ENCODE data around the gene SCRN1. TPM values are rescaled to one million over a fixed set of nuclear protein-coding genes. Genes with fewer than 3 reads are reported as not detected.

Gene SCRN1
- total RNA-seq, 1 donor from 2014 or later: 106 TPM

GRCh38 chr7:29996321-29996720 lies 6.7 kb upstream of the SCRN1 start:
- DNase-seq (ENCODE audit: extremely low spot score, unreplicated experiment): no peak
- no peaks in the 10 kb centered on the region for H3K27me3 Mint-ChIP-seq (ENCODE audit: unreplicated experiment)
- peaks cover 4% of the 10 kb centered on the region for H3K36me3 Mint-ChIP-seq (ENCODE audit: unreplicated experiment)
- H3K27ac Mint-ChIP-seq (ENCODE audit: unreplicated experiment): no peak overlapping the region
- peaks cover 4% of the 10 kb centered on the region for H3K4me1 Mint-ChIP-seq (ENCODE audit: unreplicated experiment)
- H3K9me3 Mint-ChIP-seq (ENCODE audit: unreplicated experiment): peaks cover 16% of the 10 kb centered on the region
- no peak overlapping the region for H3K4me3 Mint-ChIP-seq (ENCODE audit: unreplicated experiment)
- TF ChIP-seq CTCF (IDR thresholded peaks at IDR 0.05): no peak

DNA sequence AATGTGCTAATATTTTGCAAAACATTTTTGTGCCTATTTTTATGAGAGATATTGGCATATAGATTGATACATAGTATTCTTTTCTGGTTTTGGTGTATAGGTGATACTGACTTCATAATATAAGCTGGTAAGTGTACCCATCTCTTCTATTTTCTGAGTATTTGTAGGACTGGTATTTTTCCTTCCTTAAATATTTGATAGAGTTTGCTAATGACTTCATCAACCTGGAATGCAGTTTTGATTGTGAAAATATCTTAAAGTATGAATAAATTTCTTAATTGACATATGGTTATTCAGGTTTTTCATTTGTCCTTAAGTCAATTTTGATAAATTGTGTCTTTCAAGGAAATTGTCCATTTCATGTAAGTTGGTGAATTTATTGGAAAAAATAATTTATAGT lies 6.1 kb upstream of the SCRN1 start:
- Mint-ChIP-seq H3K27me3 (ENCODE audit: unreplicated experiment) (no peaks in the 10 kb centered on the region), H3K9me3 (ENCODE audit: unreplicated experiment) (peaks cover 16% of the 10 kb centered on the region), H3K4me1 (ENCODE audit: unreplicated experiment) (no peaks in the 10 kb centered on the region), H3K4me3 (ENCODE audit: unreplicated experiment) (no peak overlapping the region), H3K36me3 (ENCODE audit: unreplicated experiment) (peaks cover 4% of the 10 kb centered on the region), H3K27ac (ENCODE audit: unreplicated experiment) (no peak overlapping the region)
- DNase-seq (ENCODE audit: extremely low spot score, unreplicated experiment): no peak
- no peak for TF ChIP-seq CTCF (IDR thresholded peaks at IDR 0.05)

- Mint-ChIP-seq H3K27me3 (ENCODE audit: unreplicated experiment) (no peaks in the 10 kb centered on the region), H3K4me1 (ENCODE audit: unreplicated experiment) (peaks cover 9% of the 10 kb centered on the region), H3K27ac (ENCODE audit: unreplicated experiment) (no peak overlapping the region), H3K36me3 (ENCODE audit: unreplicated experiment) (peaks cover 4% of the 10 kb centered on the region), H3K9me3 (ENCODE audit: unreplicated experiment) (peaks cover 16% of the 10 kb centered on the region), H3K4me3 (ENCODE audit: unreplicated experiment) (no peak overlapping the region)
- DNase-seq (ENCODE audit: extremely low spot score, unreplicated experiment): no peak
- no peak for TF ChIP-seq CTCF (IDR thresholded peaks at IDR 0.05)
Measured at GRCh38 chr7:29993140-29993539, 3.5 kb upstream of the SCRN1 start.

DNA sequence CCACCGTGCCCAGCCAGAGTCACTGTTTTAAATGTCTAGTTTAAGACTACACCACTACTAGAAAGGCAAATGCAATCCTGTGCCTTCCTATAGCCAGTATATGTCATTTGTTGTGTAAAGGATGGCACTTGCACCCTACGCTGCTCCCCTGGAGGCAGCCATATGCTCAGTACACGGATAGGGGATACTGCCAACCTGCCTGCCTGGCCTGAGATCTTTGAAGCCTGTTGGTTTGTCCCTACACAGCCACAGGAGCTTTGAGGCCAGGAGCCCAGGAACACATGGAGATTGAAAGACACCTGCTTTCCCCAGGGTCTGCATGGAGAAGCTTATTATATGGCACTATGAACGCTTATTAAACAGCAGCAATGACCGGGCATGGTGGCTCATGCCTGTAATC lies 2.3 kb upstream of the SCRN1 start:
- DNase-seq (ENCODE audit: extremely low spot score, unreplicated experiment): no peak
- Mint-ChIP-seq H3K9me3 (ENCODE audit: unreplicated experiment) (peaks cover 10% of the 10 kb centered on the region), H3K27me3 (ENCODE audit: unreplicated experiment) (no peaks in the 10 kb centered on the region), H3K27ac (ENCODE audit: unreplicated experiment) (no peak overlapping the region), H3K4me1 (ENCODE audit: unreplicated experiment) (peaks cover 20% of the 10 kb centered on the region), H3K36me3 (ENCODE audit: unreplicated experiment) (peaks cover 4% of the 10 kb centered on the region), H3K4me3 (ENCODE audit: unreplicated experiment) (no peak overlapping the region)
- no peak for TF ChIP-seq CTCF (IDR thresholded peaks at IDR 0.05)

DNA sequence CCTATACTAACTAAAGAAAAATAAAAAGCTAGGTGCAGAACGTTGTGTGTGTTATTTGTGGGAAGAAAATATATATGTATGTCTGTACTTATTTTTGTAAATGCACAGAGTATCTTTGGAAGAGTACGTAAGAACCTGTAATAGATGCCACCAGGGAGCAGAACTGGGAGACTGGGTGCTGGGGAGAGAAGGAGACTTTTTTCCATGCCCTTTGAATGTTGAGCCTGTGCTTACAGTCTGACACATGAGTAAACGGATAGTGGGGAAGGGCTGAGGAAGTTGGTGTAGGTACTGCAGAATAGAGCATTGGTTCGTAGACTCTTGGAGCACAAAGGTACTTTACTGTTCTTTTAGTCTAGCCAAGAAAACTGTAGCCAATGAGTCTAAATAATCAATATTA lies 1.3 kb upstream of the SCRN1 start:
- H3K4me1 Mint-ChIP-seq (ENCODE audit: unreplicated experiment): peaks cover 22% of the 10 kb centered on the region
- H3K27me3 Mint-ChIP-seq (ENCODE audit: unreplicated experiment): no peaks in the 10 kb centered on the region
- H3K4me3 Mint-ChIP-seq (ENCODE audit: unreplicated experiment): peak overlapping the region; percentile 84
- H3K27ac Mint-ChIP-seq (ENCODE audit: unreplicated experiment): peak overlapping the region; percentile 90
- peaks cover 4% of the 10 kb centered on the region for H3K9me3 Mint-ChIP-seq (ENCODE audit: unreplicated experiment)
- no peak for TF ChIP-seq CTCF (IDR thresholded peaks at IDR 0.05)
- no peak for DNase-seq (ENCODE audit: extremely low spot score, unreplicated experiment)
- no peaks in the 10 kb centered on the region for H3K36me3 Mint-ChIP-seq (ENCODE audit: unreplicated experiment)
